HepG2 (cell line): ENCODE data around the gene ATP1A2. TPM values are rescaled to one million over a fixed set of nuclear protein-coding genes. Genes with fewer than 3 reads are reported as not detected.

Source experiments
- BHLHE40 ChIP-seq: IDR thresholded peaks from 2 replicates; pipeline ENCODE4 v1.6.1; 2011; ENCODE audit warnings: low read length, improper control_type of control experiment
- BRD4 ChIP-seq: sonication (generic); formaldehyde crosslinking; IDR thresholded peaks from 2 replicates; pipeline ENCODE4 v1.4.0; 2020; ENCODE audit warnings: missing genetic modification reagents
- GMEB2 ChIP-seq: IDR thresholded peaks from 2 replicates; pipeline ENCODE4 v1.6.1; 2016; ENCODE audit warnings: missing biosample characterization, missing genetic modification reagents, low read depth
- HHEX ChIP-seq: IDR thresholded peaks from 2 replicates; pipeline ENCODE4 v1.6.1; 2016; ENCODE audit warnings: control low read depth
- KMT2A ChIP-seq: sonication (generic); formaldehyde crosslinking; IDR thresholded peaks from 2 replicates; pipeline ENCODE4 v1.4.0; 2020; ENCODE audit warnings: missing genetic modification reagents
- MYC ChIP-seq: sonication (generic); formaldehyde crosslinking; IDR thresholded peaks from 2 replicates; pipeline ENCODE4 v1.9.0; 2021; ENCODE audit warnings: missing genetic modification reagents, borderline replicate concordance
- POGZ ChIP-seq: sonication (generic); formaldehyde crosslinking; IDR thresholded peaks from 2 replicates; pipeline ENCODE4 v1.4.0; 2020; ENCODE audit warnings: mild to moderate bottlenecking, missing genetic modification reagents
- SUZ12 ChIP-seq: fragments of 150-350 bp; IDR thresholded peaks from 2 replicates; pipeline ENCODE4 v1.6.1; 2014; ENCODE audit warnings: low read depth, low read length
- THAP9 ChIP-seq: sonication (generic); formaldehyde crosslinking; IDR thresholded peaks from 2 replicates; pipeline ENCODE4; 2020; ENCODE audit warnings: missing genetic modification reagents, mild to moderate bottlenecking, borderline replicate concordance
- UBTF ChIP-seq: sonication (generic); formaldehyde crosslinking; IDR thresholded peaks from 2 replicates; pipeline ENCODE4 v1.4.0; 2020; ENCODE audit warnings: mild to moderate bottlenecking, missing genetic modification reagents
- ZNF280D ChIP-seq: sonication (generic); formaldehyde crosslinking; IDR thresholded peaks from 2 replicates; pipeline ENCODE4 v1.5.1; 2020; ENCODE audit warnings: mild to moderate bottlenecking, missing genetic modification reagents
- ZNF615 ChIP-seq: sonication (generic); formaldehyde crosslinking; IDR thresholded peaks from 2 replicates; pipeline ENCODE4 v1.5.0; 2020; ENCODE audit warnings: mild to moderate bottlenecking, missing genetic modification reagents, borderline replicate concordance
- ZNF704 ChIP-seq: sonication (generic); formaldehyde crosslinking; IDR thresholded peaks from 2 replicates; pipeline ENCODE4 v1.8.1; 2023; ENCODE audit warnings: mild to moderate bottlenecking, inconsistent platforms, moderate library complexity, missing genetic modification reagents, borderline replicate concordance
- ZNF747 ChIP-seq: sonication (generic); formaldehyde crosslinking; IDR thresholded peaks from 2 replicates; pipeline ENCODE4 v1.8.1; 2023; ENCODE audit warnings: missing genetic modification reagents, mild to moderate bottlenecking, borderline replicate concordance
- ZNF777 ChIP-seq: sonication (generic); formaldehyde crosslinking; IDR thresholded peaks from 2 replicates; pipeline ENCODE4 v1.4.0; 2020; ENCODE audit warnings: missing genetic modification reagents
- ZZZ3 ChIP-seq: sonication (generic); formaldehyde crosslinking; IDR thresholded peaks from 2 replicates; pipeline ENCODE4 v1.4.0; 2020; ENCODE audit warnings: missing genetic modification reagents, mild to moderate bottlenecking, borderline replicate concordance
- polyA plus RNA-seq, 8 experiments: library from polyadenylated mRNA; depleted of rRNA in 3 of 8; stranded (reverse) in 7 of 8; unstranded in 1 of 8; fragments of >200 nt; fragmentation: Illumina TruSeq in 4 of 8; extraction: Trizol in 4 of 8; gene quantifications; 2 replicates each; pipeline versions ENCODE4 v1.2.1 to v1.2.3, GENCODE V29; 2011 to 2016; ENCODE audit warnings: low read depth in 4 of 8, missing spikeins in 1 of 8, mixed read lengths in 1 of 8; ENCODE audit not compliant: insufficient read depth in 1 of 8
- total RNA-seq, 5 experiments: library from RNA; depleted of rRNA; stranded (reverse); fragments of >200 nt; fragmentation: Illumina TruSeq; extraction: Trizol; gene quantifications; 2 replicates each; pipeline ENCODE4 v1.2.3, GENCODE V29; 2016; ENCODE audit warnings: low read depth in 1 of 5

The ATP1A2 gene
- total and polyA plus RNA-seq, 2 of the 13 experiments (the other 11 are each of a cell fraction or from before 2014, with no cell fraction given): 0.16 TPM; not detected in 1

GRCh38 chr1:160108888-160109662, 6.5 kb upstream of the ATP1A2 start (continued):
- TF ChIP-seq ZNF280D (peak; percentile 61; the same call in 1 of the 2 replicates), THAP9 (no peak), BHLHE40 (no peak), POGZ (CRISPR knock-in tag) (no peak), SUZ12 (no peak), UBTF (CRISPR knock-in tag) (no peak), ZZZ3 (CRISPR knock-in tag) (no peak), GMEB2 (CRISPR knock-in tag) (no peak), MYC (CRISPR knock-in tag) (peak; percentile 34; the same call in 1 of the 2 replicates), ZNF615 (CRISPR knock-in tag) (no peak), ZNF777 (CRISPR knock-in tag) (no peak), BRD4 (CRISPR knock-in tag) (no peak), ZNF747 (CRISPR knock-in tag) (no peak), ZNF704 (CRISPR knock-in tag) (no peak), HHEX (CRISPR knock-in tag) (no peak), KMT2A (CRISPR knock-in tag) (no peak)
